ENCODE data around the gene SAMD3. TPM values are rescaled to one million over a fixed set of nuclear protein-coding genes. Genes with fewer than 3 reads are reported as not detected.

Gene SAMD3
- total and polyA plus RNA-seq, 2 donors (not counting 3 experiments of a cell fraction or from before 2014, with no cell fraction given), result not detected

GRCh38 chr6:130182466-130182865 is 40.3 kb downstream of the SAMD3 start:
- POLR2A ChIA-PET, result no interaction called here
- FAIRE-seq (no peak), DNase-seq (ENCODE audit: low read depth, low spot score) (no peak)
- Histone ChIP-seq H3K9ac (replicated peaks; ENCODE audit: extremely low read depth, insufficient read depth, low read length) (no peak overlapping the region), H3K27ac (ENCODE audit: insufficient read depth, low read depth, low read length) (no peak overlapping the region), H3K36me3 (ENCODE audit: control insufficient read depth in 2 of 2, extremely low read depth in 1 of 2, insufficient read depth in 2 of 2, low read length in 2 of 2) (no peaks in the 10 kb centered on the region), H2AFZ (ENCODE audit: low read depth, low read length) (no peak overlapping the region), H3K4me1 (ENCODE audit: control insufficient read depth, extremely low read depth, insufficient read depth, low read length) (no peaks in the 10 kb centered on the region), H3K27me3 (ENCODE audit: control insufficient read depth in 2 of 2, insufficient read depth in 2 of 2, low read length in 2 of 2) (no peaks in the 10 kb centered on the region), H3K79me2 (ENCODE audit: control insufficient read depth, insufficient read depth, low read length) (no peaks in the 10 kb centered on the region), H3K9me3 (replicated peaks; ENCODE audit: control insufficient read depth, insufficient read depth, low read length) (no peaks in the 10 kb centered on the region), H3K4me2 (ENCODE audit: insufficient read depth, low read length) (no peak overlapping the region), H3K4me3 (replicated peaks in 1 of 3; ENCODE audit: insufficient read depth in 1 of 3, low read depth in 1 of 3, low read length in 3 of 3) (no peak overlapping the region), H4K20me1 (replicated peaks; ENCODE audit: control insufficient read depth, extremely low read depth, insufficient read depth, low read length) (no peaks in the 10 kb centered on the region), H3K9me1 (replicated peaks; ENCODE audit: control insufficient read depth, extremely low read depth, insufficient read depth, low read length) (no peaks in the 10 kb centered on the region)
- intact Hi-C loops (cut with micrococcal nuclease) (no loop called here), dilution Hi-C loops (cut with MboI; ENCODE audit: extremely low pct_ligation_motif_present, low sequenced_read_pairs) (no loop called here)
- TF ChIP-seq MYC (IDR thresholded peaks at IDR 0.05; ENCODE audit: low read depth, low read length) (no peak), EZH2 (IDR thresholded peaks at IDR 0.05; ENCODE audit: borderline replicate concordance, low read depth, low read length, severe bottlenecking) (no peak), FOS (IDR thresholded peaks at IDR 0.05; ENCODE audit: borderline replicate concordance, insufficient read depth, low read length) (no peak), POLR2AphosphoS5 (IDR thresholded peaks at IDR 0.05; ENCODE audit: insufficient read depth, low read depth, low read length) (no peak), JUN (IDR thresholded peaks at IDR 0.05; ENCODE audit: borderline replicate concordance, insufficient read depth, insufficient read length, low read depth) (no peak), POLR2A (IDR thresholded peaks at IDR 0.05; ENCODE audit: low read depth, low read length) (no peak), MAX (IDR thresholded peaks at IDR 0.05; ENCODE audit: insufficient read depth, insufficient read length) (no peak), GATA2 (IDR thresholded peaks at IDR 0.05; ENCODE audit: insufficient read depth, insufficient read length, low read depth, low read length) (no peak)
- TF ChIP-seq, protein P1, sequence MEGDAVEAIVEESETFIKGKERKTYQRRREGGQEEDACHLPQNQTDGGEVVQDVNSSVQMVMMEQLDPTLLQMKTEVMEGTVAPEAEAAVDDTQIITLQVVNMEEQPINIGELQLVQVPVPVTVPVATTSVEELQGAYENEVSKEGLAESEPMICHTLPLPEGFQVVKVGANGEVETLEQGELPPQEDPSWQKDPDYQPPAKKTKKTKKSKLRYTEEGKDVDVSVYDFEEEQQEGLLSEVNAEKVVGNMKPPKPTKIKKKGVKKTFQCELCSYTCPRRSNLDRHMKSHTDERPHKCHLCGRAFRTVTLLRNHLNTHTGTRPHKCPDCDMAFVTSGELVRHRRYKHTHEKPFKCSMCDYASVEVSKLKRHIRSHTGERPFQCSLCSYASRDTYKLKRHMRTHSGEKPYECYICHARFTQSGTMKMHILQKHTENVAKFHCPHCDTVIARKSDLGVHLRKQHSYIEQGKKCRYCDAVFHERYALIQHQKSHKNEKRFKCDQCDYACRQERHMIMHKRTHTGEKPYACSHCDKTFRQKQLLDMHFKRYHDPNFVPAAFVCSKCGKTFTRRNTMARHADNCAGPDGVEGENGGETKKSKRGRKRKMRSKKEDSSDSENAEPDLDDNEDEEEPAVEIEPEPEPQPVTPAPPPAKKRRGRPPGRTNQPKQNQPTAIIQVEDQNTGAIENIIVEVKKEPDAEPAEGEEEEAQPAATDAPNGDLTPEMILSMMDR (IDR thresholded peaks at IDR 0.05; ENCODE audit: extremely low read depth in 1 of 2, insufficient read depth in 1 of 2, low read depth in 1 of 2, low read length in 2 of 2), result no peak
- BruUV-seq (replicated peaks), result no TSS peak
- CTCF ChIA-PET, result no interaction called here

Data from endothelial cell of umbilical vein (primary cell).